ENCODE measurements around the gene MS4A8. TPM values are rescaled to one million over a fixed set of nuclear protein-coding genes. Genes with fewer than 3 reads are reported as not detected.
"Not testable (repeated sequence)": the region's sequence is repeated elsewhere in the genome, so short reads cannot be mapped to it uniquely, and the experiment has no call there.

Gene MS4A8
- total and polyA plus RNA-seq, 5 donors from 2014 or later = not detected

GRCh38 chr11:60748225-60748624 lies 48.8 kb downstream of the MS4A8 start:
- Mint-ChIP-seq H3K4me3 (no peak overlapping the region), H3K36me3 (no peaks in the 10 kb centered on the region), H3K27me3 (peaks cover 1% of the 10 kb centered on the region), H3K4me1 (no peaks in the 10 kb centered on the region), H3K9me3 (peaks cover 0 to 7% (median 0%) of the 10 kb centered on the region in 7 donors), H3K27ac (no peak overlapping the region)
- Histone ChIP-seq H3K9me3 (ENCODE audit: control insufficient read depth in 2 of 2, low read length in 2 of 2) (no peaks in the 10 kb centered on the region), H3K36me3 (ENCODE audit: control insufficient read depth, insufficient read depth, low read length) (no peaks in the 10 kb centered on the region), H3K27ac (ENCODE audit: insufficient read depth, low read length, poor library complexity, severe bottlenecking) (no peak overlapping the region), H3K27me3 (ENCODE audit: control insufficient read depth, insufficient read depth, low read length) (no peaks in the 10 kb centered on the region), H3K4me1 (ENCODE audit: control insufficient read depth, insufficient read depth, low read length, poor library complexity, severe bottlenecking) (no peaks in the 10 kb centered on the region), H3K4me3 (ENCODE audit: low read depth, low read length) (no peak overlapping the region)
- ATAC-seq (ENCODE audit: low read depth in 2 of 2) (no peak), DNase-seq (no peak)

GRCh38 chr11:60748821-60749220 lies 49.4 kb downstream of the MS4A8 start:
- Histone ChIP-seq H3K36me3 (ENCODE audit: control insufficient read depth, insufficient read depth, low read length) (no peaks in the 10 kb centered on the region), H3K4me3 (ENCODE audit: low read depth, low read length) (no peak overlapping the region), H3K27ac (ENCODE audit: insufficient read depth, low read length, poor library complexity, severe bottlenecking) (no peak overlapping the region), H3K9me3 (ENCODE audit: control insufficient read depth in 2 of 2, low read length in 2 of 2) (no peaks in the 10 kb centered on the region), H3K27me3 (ENCODE audit: control insufficient read depth, insufficient read depth, low read length) (no peaks in the 10 kb centered on the region), H3K4me1 (ENCODE audit: control insufficient read depth, insufficient read depth, low read length, poor library complexity, severe bottlenecking) (no peaks in the 10 kb centered on the region)
- DNase-seq (no peak), ATAC-seq (ENCODE audit: low read depth in 2 of 2) (no peak)
- H3K36me3 Mint-ChIP-seq = no peaks in the 10 kb centered on the region
- peaks cover 0 to 6% (median 0%) of the 10 kb centered on the region in 7 donors for H3K9me3 Mint-ChIP-seq
- H3K27ac Mint-ChIP-seq = no peak overlapping the region
- H3K4me3 Mint-ChIP-seq = no peak overlapping the region
- peaks cover 4% of the 10 kb centered on the region for H3K27me3 Mint-ChIP-seq
- no peaks in the 10 kb centered on the region for H3K4me1 Mint-ChIP-seq

- H3K4me3 Mint-ChIP-seq = no peak overlapping the region
- Histone ChIP-seq H3K36me3 (ENCODE audit: control insufficient read depth, insufficient read depth, low read length) (no peaks in the 10 kb centered on the region), H3K27me3 (ENCODE audit: control insufficient read depth, insufficient read depth, low read length) (no peaks in the 10 kb centered on the region), H3K4me3 (ENCODE audit: low read depth, low read length) (no peak overlapping the region), H3K9me3 (ENCODE audit: control insufficient read depth in 2 of 2, low read length in 2 of 2) (no peaks in the 10 kb centered on the region), H3K4me1 (ENCODE audit: control insufficient read depth, insufficient read depth, low read length, poor library complexity, severe bottlenecking) (no peaks in the 10 kb centered on the region), H3K27ac (ENCODE audit: insufficient read depth, low read length, poor library complexity, severe bottlenecking) (no peak overlapping the region)
- H3K27me3 Mint-ChIP-seq = peaks cover 13% of the 10 kb centered on the region
- ATAC-seq (ENCODE audit: low read depth in 2 of 2) (no peak), DNase-seq (no peak)
- H3K36me3 Mint-ChIP-seq = no peaks in the 10 kb centered on the region
- H3K9me3 Mint-ChIP-seq = peaks cover 0 to 4% (median 0%) of the 10 kb centered on the region in 7 donors
- H3K4me1 Mint-ChIP-seq = no peaks in the 10 kb centered on the region
- H3K27ac Mint-ChIP-seq = no peak overlapping the region
These were observed 51.5 kb downstream of the MS4A8 start for GRCh38 chr11:60750911-60751310.

- Histone ChIP-seq H3K36me3 (ENCODE audit: control insufficient read depth, insufficient read depth, low read length) (no peaks in the 10 kb centered on the region), H3K27ac (ENCODE audit: insufficient read depth, low read length, poor library complexity, severe bottlenecking) (no peak overlapping the region), H3K4me3 (ENCODE audit: low read depth, low read length) (no peak overlapping the region), H3K9me3 (ENCODE audit: control insufficient read depth in 2 of 2, low read length in 2 of 2) (no peaks in the 10 kb centered on the region), H3K4me1 (ENCODE audit: control insufficient read depth, insufficient read depth, low read length, poor library complexity, severe bottlenecking) (no peaks in the 10 kb centered on the region), H3K27me3 (ENCODE audit: control insufficient read depth, insufficient read depth, low read length) (no peaks in the 10 kb centered on the region)
- no peaks in the 10 kb centered on the region for H3K36me3 Mint-ChIP-seq
- no peak overlapping the region for H3K27ac Mint-ChIP-seq
- DNase-seq (no peak), ATAC-seq (ENCODE audit: low read depth in 2 of 2) (no peak)
- H3K4me3 Mint-ChIP-seq = no peak overlapping the region
- H3K4me1 Mint-ChIP-seq = no peaks in the 10 kb centered on the region
- H3K9me3 Mint-ChIP-seq = no peaks in the 10 kb centered on the region
- peaks cover 13% of the 10 kb centered on the region for H3K27me3 Mint-ChIP-seq
These were observed 53.9 kb downstream of the MS4A8 start for GRCh38 chr11:60753309-60753708.

GRCh38 chr11:60754887-60755286 lies 55.5 kb downstream of the MS4A8 start:
- Mint-ChIP-seq H3K27ac (peak overlapping the region in 1 of 3 donors; percentile 5), H3K36me3 (no peaks in the 10 kb centered on the region), H3K4me1 (no peaks in the 10 kb centered on the region), H3K9me3 (no peaks in the 10 kb centered on the region), H3K27me3 (peaks cover 18% of the 10 kb centered on the region), H3K4me3 (no peak overlapping the region)
- H3K36me3 ChIP-seq (ENCODE audit: control insufficient read depth, insufficient read depth, low read length) = no peaks in the 10 kb centered on the region
- DNase-seq (no peak), ATAC-seq (ENCODE audit: low read depth in 2 of 2) (no peak)
- H3K27me3 ChIP-seq (ENCODE audit: control insufficient read depth, insufficient read depth, low read length) = no peaks in the 10 kb centered on the region
- H3K9me3 ChIP-seq (ENCODE audit: control insufficient read depth in 2 of 2, low read length in 2 of 2) = no peaks in the 10 kb centered on the region
- H3K4me1 ChIP-seq (ENCODE audit: control insufficient read depth, insufficient read depth, low read length, poor library complexity, severe bottlenecking) = no peaks in the 10 kb centered on the region
- no peak overlapping the region for H3K27ac ChIP-seq (ENCODE audit: insufficient read depth, low read length, poor library complexity, severe bottlenecking)
- H3K4me3 ChIP-seq (ENCODE audit: low read depth, low read length) = no peak overlapping the region

- H3K27ac ChIP-seq (ENCODE audit: insufficient read depth, low read length, poor library complexity, severe bottlenecking) = no peak within 1 kb of the TSS
- no peak within 1 kb of the TSS for H3K27ac Mint-ChIP-seq
- peaks cover 3% of the 10 kb centered on the region for H3K27me3 ChIP-seq (ENCODE audit: control insufficient read depth, insufficient read depth, low read length)
- no peak within 1 kb of the TSS for H3K4me3 Mint-ChIP-seq
- H3K36me3 ChIP-seq (ENCODE audit: control insufficient read depth, insufficient read depth, low read length) = no peaks in the 10 kb centered on the region
- no peaks in the 10 kb centered on the region for H3K4me1 ChIP-seq (ENCODE audit: control insufficient read depth, insufficient read depth, low read length, poor library complexity, severe bottlenecking)
- H3K4me3 ChIP-seq (ENCODE audit: low read depth, low read length) = no peak within 1 kb of the TSS
- H3K9me3 ChIP-seq (ENCODE audit: control insufficient read depth in 2 of 2, low read length in 2 of 2) = no peaks in the 10 kb centered on the region
- H3K36me3 Mint-ChIP-seq = no peaks in the 10 kb centered on the region
- peaks cover 31% of the 10 kb centered on the region for H3K27me3 Mint-ChIP-seq
- DNase-seq (peak in 1 of 3 donors; percentile 41), ATAC-seq (ENCODE audit: low read depth in 2 of 2) (no peak)
- H3K9me3 Mint-ChIP-seq = no peaks in the 10 kb centered on the region
- H3K4me1 Mint-ChIP-seq = no peaks in the 10 kb centered on the region
These were observed 57.1 kb downstream of the MS4A8 start, which contains the start of gene MS4A15 for GRCh38 chr11:60756307-60757032. Gene MS4A15, plus strand, starts transcription at chr11:60756867. Its CDS starts 6,867 bp downstream, at chr11:60763734.

- H3K4me3 ChIP-seq (ENCODE audit: low read depth, low read length) = no peak overlapping the region
- DNase-seq (no peak), ATAC-seq (ENCODE audit: low read depth in 2 of 2) (no peak)
- H3K36me3 ChIP-seq (ENCODE audit: control insufficient read depth, insufficient read depth, low read length) = no peaks in the 10 kb centered on the region
- no peak overlapping the region for H3K27ac ChIP-seq (ENCODE audit: insufficient read depth, low read length, poor library complexity, severe bottlenecking)
- Mint-ChIP-seq H3K4me3 (no peak overlapping the region), H3K27me3 (peaks cover 38% of the 10 kb centered on the region), H3K9me3 (no peaks in the 10 kb centered on the region), H3K36me3 (no peaks in the 10 kb centered on the region), H3K4me1 (no peaks in the 10 kb centered on the region), H3K27ac (no peak overlapping the region)
- no peaks in the 10 kb centered on the region for H3K9me3 ChIP-seq (ENCODE audit: control insufficient read depth in 2 of 2, low read length in 2 of 2)
- no peaks in the 10 kb centered on the region for H3K4me1 ChIP-seq (ENCODE audit: control insufficient read depth, insufficient read depth, low read length, poor library complexity, severe bottlenecking)
- peaks cover 7% of the 10 kb centered on the region for H3K27me3 ChIP-seq (ENCODE audit: control insufficient read depth, insufficient read depth, low read length)
These were observed 57.9 kb downstream of the MS4A8 start for GRCh38 chr11:60757231-60757800.

GRCh38 chr11:60758671-60759070 lies 59.3 kb downstream of the MS4A8 start:
- not testable (repeated sequence) for H3K9me3 Mint-ChIP-seq; ATAC-seq (ENCODE audit: low read depth in 2 of 2); H3K27ac Mint-ChIP-seq; H3K36me3 Mint-ChIP-seq; H3K4me1 ChIP-seq (ENCODE audit: control insufficient read depth, insufficient read depth, low read length, poor library complexity, severe bottlenecking); H3K9me3 ChIP-seq (ENCODE audit: control insufficient read depth in 2 of 2, low read length in 2 of 2); H3K4me3 Mint-ChIP-seq; H3K4me1 Mint-ChIP-seq; DNase-seq; H3K27ac ChIP-seq (ENCODE audit: insufficient read depth, low read length, poor library complexity, severe bottlenecking); H3K27me3 ChIP-seq (ENCODE audit: control insufficient read depth, insufficient read depth, low read length); H3K4me3 ChIP-seq (ENCODE audit: low read depth, low read length); H3K36me3 ChIP-seq (ENCODE audit: control insufficient read depth, insufficient read depth, low read length)
- H3K27me3 Mint-ChIP-seq = peaks cover 34% of the 10 kb centered on the region

Measured in CD4-positive, CD25-positive, alpha-beta regulatory T cell (primary cell).